Measurements from ENCODE around the gene PNPLA7. TPM values are rescaled to one million over a fixed set of nuclear protein-coding genes. Genes with fewer than 3 reads are reported as not detected.

Gene PNPLA7
- total and polyA plus RNA-seq, 11 donors: 0.78 to 10.1 (median 7.6) TPM

- intact Hi-C loops (cut with DNase I): no loop called here
- Histone ChIP-seq H3K27me3 (peaks cover 0 to 17% (median 5%) of the 10 kb centered on the region in 9 donors), H3K4me3 (no peak overlapping the region), H3K9me3 (no peaks in the 10 kb centered on the region), H3K27ac (no peak overlapping the region), H3K36me3 (no peaks in the 10 kb centered on the region), H3K4me1 (peaks cover 0 to 9% (median 3%) of the 10 kb centered on the region in 12 donors)
- DNase-seq: peak in 3 of 5 donors; percentile 23 to 38 (median 24)
- ATAC-seq: no peak
- TF ChIP-seq, protein P1, sequence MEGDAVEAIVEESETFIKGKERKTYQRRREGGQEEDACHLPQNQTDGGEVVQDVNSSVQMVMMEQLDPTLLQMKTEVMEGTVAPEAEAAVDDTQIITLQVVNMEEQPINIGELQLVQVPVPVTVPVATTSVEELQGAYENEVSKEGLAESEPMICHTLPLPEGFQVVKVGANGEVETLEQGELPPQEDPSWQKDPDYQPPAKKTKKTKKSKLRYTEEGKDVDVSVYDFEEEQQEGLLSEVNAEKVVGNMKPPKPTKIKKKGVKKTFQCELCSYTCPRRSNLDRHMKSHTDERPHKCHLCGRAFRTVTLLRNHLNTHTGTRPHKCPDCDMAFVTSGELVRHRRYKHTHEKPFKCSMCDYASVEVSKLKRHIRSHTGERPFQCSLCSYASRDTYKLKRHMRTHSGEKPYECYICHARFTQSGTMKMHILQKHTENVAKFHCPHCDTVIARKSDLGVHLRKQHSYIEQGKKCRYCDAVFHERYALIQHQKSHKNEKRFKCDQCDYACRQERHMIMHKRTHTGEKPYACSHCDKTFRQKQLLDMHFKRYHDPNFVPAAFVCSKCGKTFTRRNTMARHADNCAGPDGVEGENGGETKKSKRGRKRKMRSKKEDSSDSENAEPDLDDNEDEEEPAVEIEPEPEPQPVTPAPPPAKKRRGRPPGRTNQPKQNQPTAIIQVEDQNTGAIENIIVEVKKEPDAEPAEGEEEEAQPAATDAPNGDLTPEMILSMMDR (IDR thresholded peaks at IDR 0.05): no peak
- no peak for TF ChIP-seq POLR2A (IDR thresholded peaks at IDR 0.05)
- WGBS, 4 donors: 81 to 86% (median 84%) methylated on average over 15 to 24 of the region's 24 CpGs
Measured at GRCh38 chr9:137436761-137437600, 113.2 kb downstream of the PNPLA7 start.

DNA sequence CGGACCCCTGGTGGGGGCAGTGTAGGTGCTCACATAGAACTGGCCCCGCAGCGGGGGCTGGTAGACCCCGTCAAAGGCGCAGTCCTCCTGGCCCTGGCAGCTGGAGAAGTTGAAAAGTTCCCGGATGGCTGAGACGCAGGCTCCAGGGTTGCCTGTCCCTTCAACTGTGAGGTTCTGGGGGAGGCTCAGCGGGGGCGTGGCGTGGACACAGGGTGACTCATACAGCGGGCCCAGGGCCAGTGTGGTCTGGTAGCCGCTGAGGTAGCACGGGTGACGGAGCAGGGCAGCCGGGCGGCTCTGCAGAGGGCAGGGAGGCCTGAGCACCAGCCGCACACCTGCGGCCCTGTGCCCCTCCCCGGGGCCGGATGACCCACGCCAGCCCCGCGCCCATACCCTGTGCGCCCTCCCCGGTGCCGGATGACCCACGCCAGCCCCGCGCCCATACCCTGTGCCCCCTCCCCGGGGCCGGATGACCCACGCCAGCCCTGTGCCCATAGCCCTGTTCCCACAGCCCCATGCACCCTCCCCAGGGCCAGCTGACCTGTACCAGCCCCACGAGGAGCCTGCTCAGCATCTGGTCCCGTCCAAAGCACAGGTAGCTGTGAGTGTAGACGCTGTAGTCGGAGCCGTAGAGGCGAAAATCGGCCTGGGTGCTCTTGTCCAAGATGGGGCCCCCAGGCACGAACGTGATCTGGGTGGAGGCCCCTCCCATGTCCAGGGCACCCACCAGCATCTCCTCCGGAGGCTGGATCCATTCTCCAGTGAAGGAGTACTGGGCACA lies 114.0 kb downstream of the PNPLA7 start:
- Histone ChIP-seq H3K9me3 (no peaks in the 10 kb centered on the region), H3K36me3 (no peaks in the 10 kb centered on the region), H3K4me3 (no peak overlapping the region), H3K27me3 (peaks cover 0 to 10% (median under 1%) of the 10 kb centered on the region in 9 donors), H3K27ac (no peak overlapping the region), H3K4me1 (peaks cover 0 to 3% (median 0%) of the 10 kb centered on the region in 12 donors)
- intact Hi-C loops (cut with DNase I): no loop called here
- peak in 3 of 4 donors; percentile 46 to 58 (median 55) for ATAC-seq
- 76 to 82% (median 80%) methylated on average over 21 to 42 of the region's 42 CpGs for WGBS, 4 donors
- TF ChIP-seq POLR2A (IDR thresholded peaks at IDR 0.05): no peak
- TF ChIP-seq, protein P1 (IDR thresholded peaks at IDR 0.05): no peak
- peak in 3 of 5 donors; percentile 40 to 69 (median 63) for DNase-seq

- no peak overlapping the region for H3K4me3 ChIP-seq
- H3K27me3 ChIP-seq: peaks cover 0 to 9% (median 0%) of the 10 kb centered on the region in 9 donors
- peak in 3 of 5 donors; percentile 12 to 54 (median 25) for DNase-seq
- WGBS, 4 donors: 70 to 84% (median 80%) methylated on average over 9 to 20 of the region's 20 CpGs
- H3K27ac ChIP-seq: no peak overlapping the region
- H3K36me3 ChIP-seq: no peaks in the 10 kb centered on the region
- intact Hi-C loops (cut with DNase I): no loop called here
- H3K4me1 ChIP-seq: peaks cover 0 to 3% (median 0%) of the 10 kb centered on the region in 12 donors
- TF ChIP-seq, protein P1 (IDR thresholded peaks at IDR 0.05): no peak
- TF ChIP-seq POLR2A (IDR thresholded peaks at IDR 0.05): no peak
- no peaks in the 10 kb centered on the region for H3K9me3 ChIP-seq
- no peak for ATAC-seq
Measured at GRCh38 chr9:137435381-137435891, 114.8 kb downstream of the PNPLA7 start.
